Effector memory CD8-positive, alpha-beta T cell (primary cell): Measurements from ENCODE around the gene ST7.
"Not testable (repeated sequence)": the region's sequence is repeated elsewhere in the genome, so short reads cannot be mapped to it uniquely, and the experiment has no call there.

ENCODE experiments used
- ATAC-seq: fragments of 150-1000 bp; cut with Tn5 transposase; replicated peaks from 2 replicates; pipeline ENCODE4 v1.10.0; 2021; ENCODE audit warnings: mild to moderate bottlenecking, moderate library complexity
- DNase-seq, 3 experiments: peaks; one replicate each; pipeline ENCODE4 v3.0.0; 2021
- H3K27ac Mint-ChIP-seq, 2 donors: one replicate each; pipeline ENCODE4 v1.8.0; 2022; ENCODE audit warnings: mild to moderate bottlenecking in 2 of 2, mixed read lengths in 2 of 2, moderate library complexity in 2 of 2
- H3K27me3 Mint-ChIP-seq, 2 donors: one replicate each; pipeline ENCODE4 v1.8.0; 2022; ENCODE audit warnings: mixed read lengths in 2 of 2
- H3K36me3 Mint-ChIP-seq: one replicate; pipeline ENCODE4 v1.8.0; 2022; ENCODE audit warnings: mild to moderate bottlenecking, moderate library complexity, mixed read lengths; ENCODE audit not compliant: insufficient read depth
- H3K4me1 Mint-ChIP-seq, 2 donors: one replicate each; pipeline ENCODE4 v1.8.0; 2022; ENCODE audit warnings: low read depth in 2 of 2, mixed read lengths in 2 of 2
- H3K4me3 Mint-ChIP-seq, 2 donors: one replicate each; pipeline ENCODE4 v1.8.0; 2022; ENCODE audit warnings: mild to moderate bottlenecking in 2 of 2, mixed read lengths in 2 of 2, moderate library complexity in 2 of 2
- H3K9me3 Mint-ChIP-seq, 2 donors: one replicate each; pipeline ENCODE4 v1.8.0; 2022; ENCODE audit warnings: mixed read lengths in 2 of 2

ST7 gene

GRCh38 chr7:116971869-116972268, 18.6 kb downstream of the ST7 start:
- ATAC-seq (no peak), DNase-seq (no peak)
- no peak overlapping the region for H3K4me3 Mint-ChIP-seq
- no peaks in the 10 kb centered on the region for H3K9me3 Mint-ChIP-seq
- H3K4me1 Mint-ChIP-seq = peaks cover 0 to 10% of the 10 kb centered on the region in 2 donors
- H3K27ac Mint-ChIP-seq = no peak overlapping the region
- peaks cover 4% of the 10 kb centered on the region for H3K36me3 Mint-ChIP-seq
- no peaks in the 10 kb centered on the region for H3K27me3 Mint-ChIP-seq

DNA sequence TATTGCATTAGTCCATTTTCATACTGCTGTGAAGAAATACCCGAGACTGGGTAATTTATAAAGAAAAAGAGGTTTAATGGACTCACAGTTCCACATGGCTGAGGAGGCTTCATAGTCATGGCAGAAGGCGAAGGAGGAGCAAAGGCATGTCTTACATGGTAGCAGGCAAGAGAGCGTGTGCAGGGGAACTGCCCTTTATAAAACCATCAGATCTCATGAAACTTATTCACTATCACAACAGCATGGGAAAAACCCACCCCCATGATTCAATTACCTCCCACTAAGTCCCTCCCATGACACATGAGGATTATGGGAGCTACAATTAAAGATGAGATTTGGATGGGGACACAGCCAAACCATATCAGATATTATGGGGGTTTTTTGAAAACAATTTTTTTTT, 21.7 kb downstream of the ST7 start:
- ATAC-seq, H3K27me3 Mint-ChIP-seq, H3K4me1 Mint-ChIP-seq, H3K27ac Mint-ChIP-seq, DNase-seq, H3K36me3 Mint-ChIP-seq, H3K4me3 Mint-ChIP-seq, H3K9me3 Mint-ChIP-seq: not testable (repeated sequence)

DNA sequence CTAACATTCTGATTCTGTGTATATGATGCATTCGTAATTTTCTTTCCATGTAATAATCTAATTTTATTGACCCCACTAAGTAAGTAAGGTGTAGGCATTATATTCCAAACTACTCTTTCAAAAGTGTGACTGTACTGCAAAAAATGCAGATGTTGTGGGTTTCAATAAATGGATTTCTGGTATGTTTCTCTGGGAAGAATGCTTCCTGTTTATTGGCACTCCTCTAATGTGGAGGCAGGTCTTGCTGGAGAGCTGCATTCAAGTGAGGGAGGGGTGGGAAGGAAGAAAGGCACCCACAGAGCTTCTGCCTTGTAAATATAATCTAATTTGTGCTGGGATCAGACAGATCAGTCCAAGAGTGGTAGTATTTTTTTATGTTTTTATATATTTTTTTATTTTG, 23.9 kb downstream of the ST7 start:
- no peak for DNase-seq
- Mint-ChIP-seq H3K9me3 (no peaks in the 10 kb centered on the region), H3K27ac (no peak overlapping the region), H3K4me3 (no peak overlapping the region), H3K36me3 (peaks cover 4% of the 10 kb centered on the region), H3K27me3 (no peaks in the 10 kb centered on the region), H3K4me1 (peaks cover 3 to 10% of the 10 kb centered on the region in 2 donors)
- ATAC-seq = no peak

DNA sequence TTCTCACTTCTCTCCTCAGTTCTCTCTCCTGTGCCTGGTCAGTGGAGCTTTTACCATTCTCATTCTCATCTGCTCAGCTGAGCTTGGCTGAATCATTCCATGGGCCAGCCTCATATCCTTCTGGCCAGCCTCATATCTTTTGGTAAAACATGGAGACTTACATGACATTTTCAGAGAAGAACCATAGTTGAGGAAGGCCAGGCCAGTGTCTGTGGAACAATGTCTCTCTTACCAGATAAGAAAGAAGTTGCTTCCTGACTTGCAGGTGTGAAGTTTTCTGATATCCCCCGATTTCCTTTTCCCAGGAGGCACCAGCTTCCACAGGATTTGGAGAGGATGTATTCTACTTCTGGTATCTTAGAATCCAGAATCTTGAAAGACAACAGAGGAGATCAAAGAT, 24.7 kb downstream of the ST7 start:
- no peak overlapping the region for H3K4me3 Mint-ChIP-seq
- no peak overlapping the region for H3K27ac Mint-ChIP-seq
- peaks cover 3 to 4% of the 10 kb centered on the region in 2 donors for H3K4me1 Mint-ChIP-seq
- ATAC-seq = no peak
- no peak for DNase-seq
- no peaks in the 10 kb centered on the region for H3K27me3 Mint-ChIP-seq
- peaks cover 4% of the 10 kb centered on the region for H3K36me3 Mint-ChIP-seq
- no peaks in the 10 kb centered on the region for H3K9me3 Mint-ChIP-seq

DNA sequence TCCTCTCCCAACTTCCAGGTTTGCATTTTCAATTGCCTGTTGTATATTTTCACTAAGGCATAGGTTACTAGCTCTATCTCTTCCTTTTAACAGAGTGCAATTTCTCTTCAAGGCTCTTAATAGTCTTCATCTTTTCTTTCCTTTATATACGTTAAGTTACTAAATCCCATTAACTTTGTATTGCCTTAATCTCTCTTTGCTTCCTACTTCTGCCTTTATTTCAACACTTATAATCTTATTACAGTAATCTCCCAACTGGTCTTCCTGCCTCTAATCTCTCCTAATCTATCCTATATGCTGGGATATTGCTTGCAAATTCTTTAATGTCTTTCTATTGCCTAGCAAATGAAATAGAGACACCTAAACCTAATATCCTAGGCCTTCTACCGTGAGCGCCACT, 26.1 kb downstream of the ST7 start:
- ATAC-seq (no peak), DNase-seq (no peak)
- no peaks in the 10 kb centered on the region for H3K27me3 Mint-ChIP-seq
- peaks cover under 1% of the 10 kb centered on the region for H3K36me3 Mint-ChIP-seq
- H3K27ac Mint-ChIP-seq = no peak overlapping the region
- H3K4me3 Mint-ChIP-seq = no peak overlapping the region
- H3K4me1 Mint-ChIP-seq = peaks cover 3 to 5% of the 10 kb centered on the region in 2 donors
- H3K9me3 Mint-ChIP-seq = no peaks in the 10 kb centered on the region

- no peak for DNase-seq
- Mint-ChIP-seq H3K4me1 (peaks cover 3 to 5% of the 10 kb centered on the region in 2 donors), H3K4me3 (no peak overlapping the region), H3K27me3 (no peaks in the 10 kb centered on the region), H3K36me3 (no peaks in the 10 kb centered on the region), H3K27ac (no peak overlapping the region), H3K9me3 (no peaks in the 10 kb centered on the region)
- no peak for ATAC-seq
These were observed 27.1 kb downstream of the ST7 start for GRCh38 chr7:116980354-116980753.

- Mint-ChIP-seq H3K27ac (no peak overlapping the region), H3K4me3 (no peak overlapping the region), H3K9me3 (no peaks in the 10 kb centered on the region), H3K27me3 (no peaks in the 10 kb centered on the region), H3K36me3 (no peaks in the 10 kb centered on the region), H3K4me1 (peaks cover 3 to 5% of the 10 kb centered on the region in 2 donors)
- no peak for DNase-seq
- no peak for ATAC-seq
These were observed 28.6 kb downstream of the ST7 start for GRCh38 chr7:116981939-116982338.

DNA sequence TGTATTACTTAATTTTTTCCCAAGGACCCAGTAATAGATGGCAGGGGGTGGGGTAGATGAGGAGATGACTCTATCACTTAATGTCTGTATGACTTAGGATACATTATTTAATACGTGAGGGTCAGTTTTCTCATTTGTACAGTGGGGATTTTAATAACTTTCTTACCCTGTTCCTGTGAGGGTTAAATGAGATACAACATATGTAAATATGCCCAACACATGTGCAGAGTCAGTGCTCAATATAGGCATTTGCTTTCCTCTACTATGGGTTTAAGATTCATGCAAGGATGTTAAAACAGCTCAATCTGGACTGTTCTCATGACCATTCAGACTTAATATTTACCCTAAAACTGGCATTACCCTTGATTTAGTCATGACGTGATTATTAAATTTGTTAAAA, 31.2 kb downstream of the ST7 start:
- H3K36me3 Mint-ChIP-seq = no peaks in the 10 kb centered on the region

DNA sequence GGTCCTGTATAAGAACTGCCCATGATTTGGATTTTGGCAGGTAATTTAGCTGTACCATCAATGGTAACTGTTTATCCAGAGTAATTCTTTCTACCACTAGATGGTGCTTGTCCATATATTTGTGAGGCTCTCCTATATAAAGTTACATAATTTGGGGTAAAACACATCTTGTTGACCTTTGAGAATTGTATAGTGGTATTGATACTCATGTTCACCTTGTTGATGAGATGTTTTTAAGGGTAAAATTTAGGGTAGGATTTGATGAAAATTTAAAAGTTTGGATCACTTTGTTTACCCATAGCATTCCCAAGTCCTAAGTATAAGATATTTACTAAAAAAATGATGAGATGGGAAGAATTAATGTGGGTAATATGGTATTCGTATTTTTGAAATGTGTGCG, 31.6 kb downstream of the ST7 start:
- H3K4me3 Mint-ChIP-seq = no peak overlapping the region
- no peak overlapping the region for H3K27ac Mint-ChIP-seq
- peak; percentile 76 for ATAC-seq
- H3K4me1 Mint-ChIP-seq = peaks cover 0 to 5% of the 10 kb centered on the region in 2 donors
- no peaks in the 10 kb centered on the region for H3K36me3 Mint-ChIP-seq
- H3K27me3 Mint-ChIP-seq = no peaks in the 10 kb centered on the region
- no peak for DNase-seq
- H3K9me3 Mint-ChIP-seq = no peaks in the 10 kb centered on the region

More for the DNA sequence above, 31.2 kb downstream of the ST7 start:
- ATAC-seq (no peak), DNase-seq (no peak)
- Mint-ChIP-seq H3K27me3 (no peaks in the 10 kb centered on the region), H3K4me3 (no peak overlapping the region), H3K9me3 (no peaks in the 10 kb centered on the region), H3K27ac (no peak overlapping the region), H3K4me1 (peaks cover 0 to 5% of the 10 kb centered on the region in 2 donors)

GRCh38 chr7:116985575-116985974, 32.3 kb downstream of the ST7 start:
- Mint-ChIP-seq H3K27me3 (no peaks in the 10 kb centered on the region), H3K4me3 (no peak overlapping the region), H3K9me3 (no peaks in the 10 kb centered on the region)

GRCh38 chr7:116986611-116987565, 33.6 kb downstream of the ST7 start:
- no peak for DNase-seq
- Mint-ChIP-seq H3K9me3 (no peaks in the 10 kb centered on the region), H3K4me1 (peaks cover 0 to 5% of the 10 kb centered on the region in 2 donors)

More at GRCh38 chr7:116985575-116985974, 32.3 kb downstream of the ST7 start:
- ATAC-seq = no peak
- no peak for DNase-seq
- Mint-ChIP-seq H3K36me3 (no peaks in the 10 kb centered on the region), H3K4me1 (peaks cover 0 to 5% of the 10 kb centered on the region in 2 donors), H3K27ac (peak overlapping the region in 1 of 2 donors; percentile 3)

DNA sequence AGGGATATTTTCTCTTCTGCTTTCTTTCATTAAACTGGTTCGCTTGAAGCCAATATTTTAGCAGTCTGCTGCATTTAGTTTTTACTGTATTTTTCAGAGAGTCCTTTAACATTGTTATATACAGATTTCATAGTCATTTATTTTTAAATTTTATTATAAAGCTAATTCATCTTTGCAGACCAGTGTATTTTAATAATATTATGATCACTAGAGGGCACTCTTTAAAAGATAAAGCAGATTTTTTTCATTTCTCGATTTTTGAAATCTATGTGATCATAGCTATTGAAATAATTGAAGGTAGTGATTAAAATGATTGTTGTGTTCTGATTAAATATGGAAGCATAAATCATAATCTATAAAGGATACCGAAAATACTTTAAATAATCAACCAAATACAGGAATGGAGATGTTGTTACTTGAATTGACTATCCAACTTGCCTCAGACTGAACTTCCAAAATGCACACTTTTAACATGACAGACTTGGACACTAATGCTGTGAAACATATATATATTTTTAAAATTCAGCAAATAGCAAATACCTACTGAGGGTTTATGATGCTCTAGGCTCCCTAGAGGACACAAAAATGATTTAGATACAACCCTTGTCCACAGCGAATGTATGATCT, 35.2 kb downstream of the ST7 start:
- ATAC-seq (no peak), DNase-seq (no peak)
- peaks cover 0 to under 1% of the 10 kb centered on the region in 2 donors for H3K4me1 Mint-ChIP-seq
- H3K27me3 Mint-ChIP-seq = no peaks in the 10 kb centered on the region
- no peak overlapping the region for H3K27ac Mint-ChIP-seq
- no peak overlapping the region for H3K4me3 Mint-ChIP-seq
- H3K9me3 Mint-ChIP-seq = no peaks in the 10 kb centered on the region
- H3K36me3 Mint-ChIP-seq = no peaks in the 10 kb centered on the region

More at GRCh38 chr7:116986611-116987565, 33.6 kb downstream of the ST7 start:
- Mint-ChIP-seq H3K27me3 (no peaks in the 10 kb centered on the region), H3K4me3 (no peak overlapping the region), H3K36me3 (no peaks in the 10 kb centered on the region), H3K27ac (no peak overlapping the region)
- ATAC-seq = no peak

DNA sequence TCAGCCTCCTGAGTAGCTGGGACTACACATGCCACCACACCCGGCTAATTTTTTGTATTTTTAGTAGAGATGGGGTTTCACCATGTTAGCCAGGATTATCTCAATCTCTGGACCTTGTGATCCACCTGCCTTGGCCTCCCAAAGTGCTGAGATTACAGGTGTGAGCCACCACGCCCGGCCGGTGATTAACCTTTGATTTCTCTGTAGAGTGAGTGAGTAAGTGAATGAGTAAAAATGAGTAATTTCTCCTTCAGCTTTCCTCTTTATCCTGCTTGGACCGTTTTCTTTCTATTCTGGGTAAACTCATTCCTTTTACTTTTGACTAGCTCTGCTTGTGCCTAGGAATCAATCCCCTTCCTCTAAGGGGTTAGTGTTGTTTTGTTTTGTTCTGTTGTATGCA, 36.8 kb downstream of the ST7 start:
- H3K9me3 Mint-ChIP-seq = no peaks in the 10 kb centered on the region
- no peak overlapping the region for H3K27ac Mint-ChIP-seq
- ATAC-seq = no peak
- H3K4me3 Mint-ChIP-seq = no peak overlapping the region
- H3K36me3 Mint-ChIP-seq = no peaks in the 10 kb centered on the region
- DNase-seq = no peak
- H3K4me1 Mint-ChIP-seq = no peaks in the 10 kb centered on the region
- H3K27me3 Mint-ChIP-seq = no peaks in the 10 kb centered on the region

DNA sequence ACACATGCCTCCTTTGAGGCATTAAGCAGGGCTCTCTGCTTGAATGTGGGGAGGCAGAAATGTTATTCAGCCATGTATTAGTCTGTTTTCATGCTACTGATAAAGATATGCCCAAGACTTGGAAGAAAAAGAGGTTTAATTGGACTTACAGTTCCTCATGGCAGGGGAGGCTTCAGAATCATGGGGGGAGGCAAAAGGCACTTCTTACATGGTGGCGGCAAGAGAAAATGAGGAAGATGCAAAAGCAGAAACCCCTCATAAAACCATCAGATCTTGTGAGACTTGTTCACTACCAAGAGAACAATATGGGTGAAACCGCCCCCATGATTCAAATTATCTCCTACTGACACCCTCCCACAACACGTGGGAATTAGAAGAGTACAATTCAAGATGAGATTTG, 37.9 kb downstream of the ST7 start:
- H3K4me1 Mint-ChIP-seq = no peaks in the 10 kb centered on the region
- no peaks in the 10 kb centered on the region for H3K9me3 Mint-ChIP-seq
- DNase-seq (no peak), ATAC-seq (no peak)
- no peaks in the 10 kb centered on the region for H3K36me3 Mint-ChIP-seq
- H3K27ac Mint-ChIP-seq = no peak overlapping the region
- no peak overlapping the region for H3K4me3 Mint-ChIP-seq
- H3K27me3 Mint-ChIP-seq = no peaks in the 10 kb centered on the region
